HG03354 (cell line): Measurements from ENCODE around the gene TUBAL3.

Experiments used
- ATAC-seq: cut with Tn5 transposase; IDR thresholded peaks from one replicate; pipeline ENCODE4 v1.9.1; 2021; ENCODE audit warnings: mild to moderate bottlenecking; ENCODE audit not compliant: unreplicated experiment, poor library complexity, severe bottlenecking

TUBAL3 gene

GRCh38 chr10:5404208-5405041, at the start of gene TUBAL3:
TSS of gene TUBAL3 (minus strand) at chr10:5404828. CDS start at chr10:5404792, 36 bp downstream.
- ATAC-seq = no peak

DNA sequence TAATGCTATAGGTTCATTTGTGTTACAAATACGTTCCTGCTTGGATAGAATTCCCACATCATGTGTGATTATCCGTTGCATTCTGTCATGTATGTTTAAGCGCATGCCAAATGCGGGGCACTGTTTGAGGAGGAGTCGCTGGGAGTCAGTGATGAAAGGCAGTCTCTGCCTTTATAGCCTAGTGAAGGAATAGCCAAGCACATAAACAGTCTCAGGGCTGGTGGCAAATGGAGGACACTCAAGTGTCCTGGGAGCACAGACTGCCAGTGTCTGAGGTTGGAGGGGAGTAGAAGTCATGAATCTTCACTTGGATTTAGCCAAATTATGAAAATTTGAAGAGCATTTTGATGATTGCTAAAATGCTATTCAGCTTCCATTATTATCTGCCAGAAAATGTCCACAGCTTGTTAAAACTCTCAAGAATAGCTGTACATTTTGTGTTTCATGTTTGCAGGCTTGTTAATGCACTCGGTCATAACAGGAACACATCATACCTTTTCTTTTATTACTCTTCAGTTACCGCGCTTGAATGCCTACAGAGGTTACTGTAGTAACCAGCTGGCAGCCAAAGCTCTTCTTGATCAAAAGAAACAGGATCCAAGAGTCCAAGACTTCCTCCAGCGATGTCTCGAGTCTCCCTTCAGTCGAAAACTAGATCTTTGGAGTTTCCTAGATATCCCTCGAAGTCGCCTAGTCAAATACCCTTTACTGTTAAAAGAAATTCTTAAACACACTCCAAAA, 49.3 kb upstream of the TUBAL3 start:
- ATAC-seq = no peak

DNA sequence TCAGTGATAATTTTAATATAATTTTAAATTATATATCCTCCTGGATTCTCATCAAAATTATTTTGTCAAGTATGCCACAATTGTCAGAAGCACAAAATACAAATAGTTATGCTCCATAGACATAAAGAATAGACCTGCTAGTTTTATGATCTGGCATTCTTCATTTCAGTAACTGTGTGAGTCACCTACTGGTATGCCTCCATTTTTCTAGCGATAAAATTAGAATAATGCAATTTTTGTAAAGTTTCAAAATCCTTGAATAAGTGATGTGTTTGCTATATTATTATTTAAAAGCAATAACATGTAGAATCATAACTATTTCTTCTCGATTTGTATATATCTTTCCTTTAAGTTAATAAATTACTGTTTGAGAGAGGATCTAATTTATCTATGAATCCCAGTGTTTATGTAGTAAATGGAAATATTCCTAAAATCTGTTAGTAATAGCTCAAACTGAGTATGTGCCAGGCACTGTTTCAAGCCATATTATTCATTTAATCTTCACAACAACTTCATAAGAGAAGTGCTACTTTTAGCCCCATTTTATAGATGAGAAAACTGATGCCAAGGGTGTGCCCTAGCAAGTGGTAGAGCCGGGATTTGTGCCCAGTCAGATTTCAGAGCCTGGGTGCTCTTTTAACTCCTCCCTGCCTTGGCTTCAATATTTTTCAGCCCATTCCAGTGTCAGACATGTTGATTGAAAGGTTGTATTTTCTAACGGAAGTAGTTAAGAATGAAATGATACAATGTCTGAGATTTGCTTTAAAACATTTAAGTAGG, 46.2 kb upstream of the TUBAL3 start:
- ATAC-seq = no peak

GRCh38 chr10:5449823-5450222, 45.2 kb upstream of the TUBAL3 start:
- no peak for ATAC-seq

- ATAC-seq = no peak
Observed at GRCh38 chr10:5449227-5449626, 44.6 kb upstream of the TUBAL3 start.

- ATAC-seq = no peak
Observed at GRCh38 chr10:5448333-5449001, 43.8 kb upstream of the TUBAL3 start.

GRCh38 chr10:5447611-5448071, 43.0 kb upstream of the TUBAL3 start:
- peak; percentile 33 for ATAC-seq

DNA sequence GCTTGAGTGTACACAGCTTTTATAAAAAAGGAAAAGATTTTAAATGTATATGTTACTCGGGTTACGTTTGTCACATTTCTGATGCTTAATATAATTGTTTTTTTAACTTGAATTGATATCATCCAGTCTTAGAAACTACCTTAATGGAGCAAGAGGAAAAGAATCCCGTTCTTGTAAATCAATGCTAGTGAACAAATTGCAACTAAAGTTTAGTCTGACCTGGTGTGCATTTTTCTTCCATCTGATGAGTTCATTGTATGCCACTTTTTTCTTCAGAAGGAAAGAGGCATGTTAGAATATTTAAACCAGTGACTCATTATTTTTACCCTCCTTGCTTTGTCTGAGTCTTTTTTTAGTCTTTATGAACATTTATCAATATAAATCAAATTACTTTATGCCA, 42.4 kb upstream of the TUBAL3 start:
- no peak for ATAC-seq

- ATAC-seq = peak; percentile 62
Observed at GRCh38 chr10:5446390-5446926, 41.8 kb upstream of the TUBAL3 start.

GRCh38 chr10:5445006-5445405, 40.4 kb upstream of the TUBAL3 start:
- ATAC-seq = no peak

GRCh38 chr10:5443429-5443828, 38.8 kb upstream of the TUBAL3 start:
- ATAC-seq = peak; percentile 76

GRCh38 chr10:5442990-5443370, 38.4 kb upstream of the TUBAL3 start:
- ATAC-seq = peak; percentile 52

DNA sequence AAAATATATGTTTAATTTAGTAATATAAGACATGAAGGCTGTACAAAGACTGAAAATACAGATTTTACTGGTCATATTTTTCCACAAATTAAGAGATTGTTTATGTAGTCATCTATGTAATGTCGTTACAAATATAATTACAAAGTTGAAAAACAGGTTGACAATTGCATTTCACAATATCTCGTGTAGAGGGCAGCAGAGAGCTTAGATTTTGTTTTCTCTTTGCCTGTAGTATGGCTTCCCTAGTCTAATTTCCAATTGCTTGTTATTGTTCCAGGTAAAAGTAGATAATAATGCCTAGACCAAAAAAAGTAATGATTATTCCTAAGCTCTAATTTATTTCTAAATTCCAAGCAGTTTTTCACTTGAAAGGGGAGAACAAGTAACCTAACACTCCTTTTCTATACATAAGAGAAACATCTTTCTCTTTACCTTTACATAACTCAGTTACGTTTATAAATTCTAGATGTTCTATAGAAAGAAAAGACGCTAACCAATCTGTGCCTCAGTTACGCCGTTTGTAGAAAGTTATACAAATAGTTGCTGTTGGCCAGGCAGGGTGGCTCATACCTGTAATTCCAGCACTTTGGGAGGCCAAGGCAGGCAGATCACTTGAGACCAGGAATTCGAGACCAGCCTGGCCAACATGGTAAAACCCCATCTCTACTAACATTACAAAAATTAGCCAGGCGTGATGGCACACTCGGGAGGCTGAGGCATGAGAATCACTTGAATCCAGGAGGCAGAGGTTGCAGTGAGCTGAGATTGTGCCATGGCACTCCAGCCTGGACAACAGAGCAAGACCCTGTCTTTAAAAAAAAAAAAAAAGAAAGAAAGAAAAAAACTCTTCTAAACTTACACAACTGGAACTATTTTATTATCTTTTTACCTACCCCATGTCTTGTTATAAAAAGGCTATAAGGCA, 37.7 kb upstream of the TUBAL3 start:
- ATAC-seq = no peak

GRCh38 chr10:5441106-5441505, 36.5 kb upstream of the TUBAL3 start:
- no peak for ATAC-seq

DNA sequence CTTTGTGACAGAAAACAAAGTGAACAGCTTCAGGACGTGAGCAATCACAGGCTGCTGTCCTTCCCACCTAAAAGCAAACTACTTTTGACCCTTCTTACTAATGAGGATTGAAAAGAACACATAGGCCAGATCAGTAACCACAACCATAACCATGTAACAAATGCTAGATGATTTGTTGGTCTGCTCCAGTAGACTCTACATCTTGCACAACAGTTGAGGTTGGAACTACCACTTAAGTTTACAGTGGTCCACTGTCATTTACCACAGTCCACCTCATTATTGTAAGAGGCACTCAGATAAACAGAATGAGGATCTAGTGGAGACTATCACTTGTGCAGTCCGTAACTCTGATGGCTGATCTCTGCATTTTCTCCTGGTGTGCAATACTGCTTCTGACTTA, 35.6 kb upstream of the TUBAL3 start:
- no peak for ATAC-seq

GRCh38 chr10:5435328-5435727, 30.7 kb upstream of the TUBAL3 start:
- no peak for ATAC-seq

DNA sequence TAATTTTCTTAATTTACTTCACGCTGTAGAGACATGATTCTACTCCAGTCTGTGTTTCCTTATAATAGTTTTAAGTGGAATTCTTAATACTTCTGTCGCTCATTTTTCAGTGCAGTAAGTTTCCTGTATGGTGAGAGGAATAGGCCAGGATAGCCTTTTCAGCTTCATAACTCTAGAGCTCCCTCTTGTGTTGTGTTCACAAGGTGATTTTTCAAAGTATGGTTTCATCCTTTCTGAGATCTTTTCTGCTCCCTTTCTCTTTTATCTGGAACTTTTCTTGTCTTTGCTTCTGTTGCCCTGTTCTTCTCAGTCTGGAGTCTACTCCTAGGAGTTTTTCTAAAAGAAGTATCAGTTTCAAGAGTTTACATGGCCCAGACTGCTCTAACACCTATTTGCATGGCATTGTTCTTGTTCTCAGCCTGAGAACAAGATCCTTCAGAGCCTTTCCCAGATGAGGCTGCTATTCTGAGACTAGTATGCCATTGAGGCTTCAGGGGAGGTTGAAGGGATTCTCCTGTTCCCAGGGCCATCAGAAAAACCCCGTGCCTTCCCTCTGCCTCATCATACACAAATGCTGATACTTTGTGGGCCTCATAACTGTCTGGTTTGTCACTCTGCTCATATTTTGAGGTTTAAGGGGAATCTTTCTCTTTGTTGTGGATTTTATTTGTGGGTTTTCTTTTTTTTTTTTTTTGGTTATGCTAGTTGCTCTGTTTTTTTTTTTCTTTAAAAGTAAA, 29.6 kb upstream of the TUBAL3 start:
- peak; percentile 70 for ATAC-seq

- ATAC-seq = peak; percentile 72
Observed at GRCh38 chr10:5433182-5433581, 28.6 kb upstream of the TUBAL3 start.
